GM10248 (cell line): ENCODE data around the gene ACP3.
A peak's percentile ranks its signal among the peaks of the same experiment; 100 is the strongest.

Experiments
- CTCF ChIA-PET: fragments of 300-600 bp; sonication (Branson Sonifier 250); formaldehyde crosslinking; extraction: SDS; loops from one replicate; lab custom pipeline; 2021; ENCODE audit warnings: antibody characterized with exemption; lab: Yijun Ruan, JAX
- POLR2A ChIA-PET: fragments of 350-650 bp; sonication (Branson Sonifier 250); formaldehyde crosslinking; extraction: SDS; loops from one replicate; lab custom pipeline; 2020; ENCODE audit warnings: antibody characterized with exemption; lab: Yijun Ruan, JAX
- DNase-seq: peaks from one replicate; pipeline ENCODE4 v3.0.0; 2012; ENCODE audit errors: extremely low spot score
- CTCF ChIP-seq: IDR thresholded peaks from 2 replicates; pipeline ENCODE4 v1.5.1; 2012; ENCODE audit warnings: mild to moderate bottlenecking, low read depth; ENCODE audit errors: extremely low read depth, missing control alignments, control extremely low read depth

ACP3 gene

DNA sequence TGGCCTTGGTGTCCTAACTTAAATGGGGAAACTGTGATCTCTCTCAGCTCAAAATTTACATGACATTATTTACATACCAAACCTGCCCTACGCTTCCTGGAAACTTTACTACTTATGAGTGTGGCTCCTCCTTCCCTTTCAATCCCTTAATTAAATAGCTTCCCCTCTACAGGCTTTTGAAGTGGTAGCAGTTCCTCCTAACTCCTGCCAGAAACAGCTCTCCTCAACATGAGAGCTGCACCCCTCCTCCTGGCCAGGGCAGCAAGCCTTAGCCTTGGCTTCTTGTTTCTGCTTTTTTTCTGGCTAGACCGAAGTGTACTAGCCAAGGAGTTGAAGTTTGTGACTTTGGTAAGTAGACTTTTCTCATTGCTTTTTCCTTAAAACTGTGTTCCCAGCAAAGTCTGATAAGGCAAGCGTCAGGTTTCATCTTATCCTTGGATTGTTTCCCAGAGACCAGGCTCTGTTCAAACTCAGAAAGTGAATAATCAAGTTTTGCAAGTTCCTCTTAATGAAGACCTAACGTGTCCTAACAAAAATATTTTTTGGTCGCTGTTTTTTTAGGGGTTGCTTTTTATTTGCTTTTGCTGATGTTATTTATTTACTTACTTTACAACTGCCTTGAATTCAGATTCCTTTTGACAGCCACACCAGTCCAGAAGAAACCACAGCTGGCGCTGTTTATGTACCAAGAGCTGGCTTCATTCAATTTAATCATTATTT lies at the start of gene ACP3:
Gene ACP3 (plus strand): TSS at position 179 of the 720 bp plus-strand sequence. CDS start 50 bp downstream, at position 229.
- ChIA-PET POLR2A (no interaction called here), CTCF (interaction anchor here (0.8 to 1.2 kb wide), 2 partner anchors 9 to 82 kb away, joined by 3 read pairs; no protein-coding TSS in a partner anchor)
- peak; percentile 18 for DNase-seq
- TF ChIP-seq CTCF, result no peak

- no peak for DNase-seq
- peak; percentile 18 for TF ChIP-seq CTCF
- CTCF ChIA-PET, result interaction anchor here (0.9 to 2.1 kb wide), 7 partner anchors 10 to 131 kb away, joined by 3 to 6 read pairs (median 3); no protein-coding TSS in a partner anchor
- POLR2A ChIA-PET, result no interaction called here
Observed at GRCh38 chr3:132268956-132269355, 48.3 kb upstream of the ACP3 start.

- CTCF ChIA-PET, result no interaction called here
- TF ChIP-seq CTCF, result no peak
- POLR2A ChIA-PET, result no interaction called here
- no peak for DNase-seq
Observed at GRCh38 chr3:132273036-132273435, 44.2 kb upstream of the ACP3 start.

- no peak for TF ChIP-seq CTCF
- no peak for DNase-seq
- ChIA-PET CTCF (interaction anchor here (0.7 kb wide), 1 partner anchor 9 kb away, joined by 3 read pairs; no protein-coding TSS in a partner anchor), POLR2A (no interaction called here)
Observed at GRCh38 chr3:132276228-132276906, 40.8 kb upstream of the ACP3 start.

DNA sequence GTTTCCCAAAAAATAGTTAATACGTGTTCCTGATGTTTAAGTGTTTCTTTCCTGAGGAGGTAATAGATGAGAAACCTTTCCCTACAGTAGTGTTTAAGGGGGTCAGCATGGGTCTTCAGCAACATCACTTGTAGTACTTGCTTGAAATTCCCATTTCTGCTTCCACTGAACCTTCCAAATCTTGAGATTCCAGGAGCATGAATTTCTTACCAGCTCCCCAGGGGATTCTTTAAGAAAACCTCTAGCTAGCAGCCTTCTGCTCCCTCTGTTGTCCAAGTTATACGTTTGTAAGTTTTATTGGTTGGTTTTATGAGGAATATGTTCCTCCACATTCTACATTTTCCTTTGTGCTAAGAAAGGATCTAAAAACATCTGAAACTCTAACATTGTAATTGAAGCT lies 38.2 kb upstream of the ACP3 start:
- no peak for DNase-seq
- CTCF ChIA-PET, result interaction anchor here (1.6 kb wide), 1 partner anchor 70 kb away, joined by 3 read pairs; no protein-coding TSS in a partner anchor
- TF ChIP-seq CTCF, result no peak
- POLR2A ChIA-PET, result no interaction called here

GRCh38 chr3:132283440-132283839 lies 33.8 kb upstream of the ACP3 start:
- ChIA-PET CTCF (interaction anchor here (1.0 to 1.5 kb wide), 5 partner anchors 15 to 60 kb away, joined by 3 to 4 read pairs (median 3); no protein-coding TSS in a partner anchor), POLR2A (no interaction called here)
- TF ChIP-seq CTCF, result no peak
- DNase-seq, result peak; percentile 40
